Astrocyte (in vitro differentiated cells and primary cell): ENCODE data around the gene CCAR1.

Source experiments
- EZH2 ChIP-seq: IDR thresholded peaks from 2 replicates; pipeline ENCODE4 v1.6.1; 2012; ENCODE audit warnings: mild to moderate bottlenecking, low read length, inconsistent platforms; ENCODE audit not compliant: insufficient read depth
- TF ChIP-seq, protein P1 (sequence below): IDR thresholded peaks from 2 replicates; pipeline ENCODE4 v1.5.1; 2011; ENCODE audit warnings: low read depth, mild to moderate bottlenecking, inconsistent platforms, low read length, moderate library complexity; ENCODE audit not compliant: insufficient read depth

DNA sequence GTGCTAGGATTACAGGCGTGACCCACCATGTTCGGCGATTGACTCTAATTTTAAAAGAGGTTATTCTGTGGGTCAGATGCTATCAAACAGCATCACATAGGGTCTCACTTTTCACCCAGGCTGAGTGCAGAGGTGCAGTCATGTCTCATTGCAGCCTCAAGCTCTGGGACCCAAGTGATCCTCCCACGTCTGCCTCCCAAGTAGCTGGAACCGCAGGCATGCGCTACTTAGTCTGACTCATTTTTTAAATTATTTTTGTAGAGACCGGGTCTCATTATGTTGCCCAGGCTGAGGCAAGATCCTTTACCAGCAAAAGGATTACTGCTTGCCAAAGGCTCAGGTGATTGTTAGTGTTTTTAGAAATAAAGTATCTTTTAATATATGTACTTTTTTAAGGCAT lies 63.4 kb downstream of the CCAR1 start:
- TF ChIP-seq, protein P1, sequence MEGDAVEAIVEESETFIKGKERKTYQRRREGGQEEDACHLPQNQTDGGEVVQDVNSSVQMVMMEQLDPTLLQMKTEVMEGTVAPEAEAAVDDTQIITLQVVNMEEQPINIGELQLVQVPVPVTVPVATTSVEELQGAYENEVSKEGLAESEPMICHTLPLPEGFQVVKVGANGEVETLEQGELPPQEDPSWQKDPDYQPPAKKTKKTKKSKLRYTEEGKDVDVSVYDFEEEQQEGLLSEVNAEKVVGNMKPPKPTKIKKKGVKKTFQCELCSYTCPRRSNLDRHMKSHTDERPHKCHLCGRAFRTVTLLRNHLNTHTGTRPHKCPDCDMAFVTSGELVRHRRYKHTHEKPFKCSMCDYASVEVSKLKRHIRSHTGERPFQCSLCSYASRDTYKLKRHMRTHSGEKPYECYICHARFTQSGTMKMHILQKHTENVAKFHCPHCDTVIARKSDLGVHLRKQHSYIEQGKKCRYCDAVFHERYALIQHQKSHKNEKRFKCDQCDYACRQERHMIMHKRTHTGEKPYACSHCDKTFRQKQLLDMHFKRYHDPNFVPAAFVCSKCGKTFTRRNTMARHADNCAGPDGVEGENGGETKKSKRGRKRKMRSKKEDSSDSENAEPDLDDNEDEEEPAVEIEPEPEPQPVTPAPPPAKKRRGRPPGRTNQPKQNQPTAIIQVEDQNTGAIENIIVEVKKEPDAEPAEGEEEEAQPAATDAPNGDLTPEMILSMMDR = no peak
- no peak for TF ChIP-seq EZH2
